Cardiac atrium fibroblast (primary cell): Measurements from ENCODE around the gene DPM1. TPM values are rescaled to one million over a fixed set of nuclear protein-coding genes. Genes with fewer than 3 reads are reported as not detected.

ENCODE experiments used
- total RNA-seq: library from RNA; depleted of rRNA; stranded (reverse); fragments of >200 nt; gene quantifications from 2 replicates; pipeline ENCODE4 v1.2.3, GENCODE V29; 2015

Gene DPM1
- total RNA-seq, result 50.5 and 66.8 TPM in 2 replicates

DNA sequence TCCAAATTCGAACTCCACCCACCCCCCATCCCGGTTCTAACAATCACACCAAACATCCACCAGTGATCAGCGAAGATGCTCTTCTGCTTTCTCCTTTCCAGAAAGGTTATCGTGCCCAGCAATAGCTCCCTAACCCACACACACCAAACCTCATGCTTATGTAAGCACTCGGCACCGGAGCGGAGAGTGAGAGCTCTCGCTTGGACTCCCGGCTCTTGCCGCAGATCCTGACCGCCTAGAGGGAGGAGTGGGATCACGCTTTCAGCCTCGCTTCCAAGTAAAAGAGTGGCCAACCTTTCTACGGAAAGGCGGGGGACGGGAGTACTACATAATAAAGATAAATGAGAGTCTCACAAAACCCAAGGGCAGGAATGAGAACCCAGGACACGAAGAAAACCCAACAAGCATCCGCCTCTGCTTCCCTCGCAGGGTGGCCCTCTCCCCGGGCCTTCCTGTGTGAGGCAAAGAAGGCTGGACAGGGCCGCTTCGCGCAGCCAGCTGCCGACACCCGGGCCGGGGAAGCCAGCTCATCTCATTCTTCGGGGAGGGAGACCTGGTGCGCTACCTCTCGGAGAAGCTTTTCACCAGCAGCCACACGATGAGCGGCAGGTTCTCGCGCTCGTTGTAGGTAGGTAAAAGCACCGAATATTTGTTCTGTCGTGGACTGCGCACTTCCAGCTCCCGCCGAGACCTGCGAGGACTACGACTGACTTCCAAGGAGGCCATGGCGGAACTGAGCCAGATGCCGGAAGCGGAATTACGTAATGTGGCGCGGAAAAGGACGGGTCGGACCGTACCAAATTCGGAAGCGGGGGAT, at the start of gene DPM1:
TSS of gene DPM1 (minus strand) at position 735 of the 817 bp plus-strand sequence. CDS start at position 726, 9 bp downstream.

DNA sequence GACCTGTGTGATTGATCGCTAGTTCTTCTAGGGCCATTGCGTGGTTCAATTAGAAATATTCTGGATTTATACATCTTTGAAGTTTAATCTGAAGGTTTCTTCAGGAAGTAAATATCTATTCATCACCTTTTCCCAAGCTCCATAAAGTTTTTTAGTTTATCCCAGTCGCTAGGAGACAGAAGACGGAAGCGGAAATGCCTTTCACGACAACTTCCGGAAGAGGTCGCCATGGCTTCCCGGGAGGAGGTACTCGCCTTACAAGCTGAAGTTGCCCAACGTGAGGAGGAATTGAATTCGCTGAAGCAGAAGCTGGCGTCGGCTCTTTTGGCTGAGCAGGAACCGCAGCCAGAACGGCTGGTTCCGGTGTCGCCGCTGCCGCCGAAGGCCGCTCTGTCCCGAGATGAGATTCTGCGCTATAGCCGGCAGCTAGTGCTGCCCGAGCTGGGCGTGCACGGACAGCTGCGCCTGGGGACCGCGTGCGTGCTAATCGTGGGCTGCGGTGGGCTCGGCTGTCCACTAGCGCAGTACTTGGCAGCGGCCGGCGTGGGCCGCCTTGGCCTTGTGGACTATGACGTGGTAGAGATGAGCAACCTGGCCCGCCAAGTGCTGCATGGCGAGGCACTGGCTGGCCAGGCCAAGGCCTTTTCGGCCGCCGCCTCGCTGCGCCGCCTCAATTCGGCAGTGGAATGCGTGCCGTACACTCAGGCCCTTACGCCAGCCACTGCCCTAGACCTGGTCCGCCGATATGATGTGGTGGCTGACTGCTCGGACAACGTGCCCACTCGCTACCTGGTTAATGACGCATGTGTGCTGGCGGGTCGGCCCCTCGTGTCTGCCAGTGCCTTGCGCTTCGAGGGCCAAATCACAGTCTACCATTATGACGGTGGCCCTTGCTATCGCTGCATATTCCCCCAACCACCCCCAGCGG, 547 bp upstream of the DPM1 start, which contains the start of gene MOCS3:
TSS of gene MOCS3 (plus strand) at position 204 of the 928 bp plus-strand sequence. CDS start at position 229, 25 bp downstream.

DNA sequence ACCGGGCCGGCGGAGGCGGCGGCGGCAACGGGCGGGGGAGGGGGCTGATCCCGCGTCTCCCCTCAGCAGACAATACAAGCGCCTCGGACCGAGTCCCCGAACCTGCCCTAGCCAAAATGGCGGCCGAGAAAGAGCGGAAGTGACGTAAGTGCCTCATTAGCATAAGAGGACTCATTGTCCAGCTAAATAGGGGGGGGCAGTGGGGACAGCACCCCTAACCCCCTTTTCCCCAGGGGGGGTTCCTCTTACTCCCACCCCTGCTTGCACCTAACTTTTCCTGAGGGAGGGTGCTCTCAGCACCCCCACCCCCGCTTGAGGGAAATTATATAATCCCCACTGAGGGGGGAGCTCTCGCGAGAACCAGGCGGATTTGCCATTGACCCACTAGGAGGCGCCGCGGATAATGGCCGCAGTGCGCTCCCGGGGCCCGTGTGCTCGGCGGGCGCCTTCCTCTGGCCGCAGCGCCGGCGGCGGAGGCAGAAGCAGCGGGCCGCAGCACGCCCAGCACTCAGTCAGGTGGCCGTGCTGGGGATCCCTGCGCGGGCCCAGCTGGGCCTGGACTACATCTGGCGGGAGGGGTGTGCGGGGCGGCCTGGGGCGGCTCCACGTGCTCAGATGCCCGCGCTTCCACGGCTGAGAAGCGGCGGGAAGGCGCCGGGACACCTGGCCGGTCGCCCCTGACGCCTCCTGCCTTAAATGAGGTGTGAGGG, 26.9 kb downstream of the DPM1 start, which contains the start of gene ADNP:
TSS of gene ADNP (minus strand) at position 132 of the 710 bp plus-strand sequence. CDS start 27,441 bp downstream, outside the sequence.

Other genes with a start within 250 kb of the DPM1 start
- gene PARD6B, start 227.0 kb downstream of the DPM1 start, total RNA-seq, result 0.18 and 0.32 TPM in 2 replicates
- 5.8 and 12.5 TPM in 2 replicates for gene BCAS4, start 163.5 kb downstream of the DPM1 start, total RNA-seq
- gene ADNP, start 27.1 kb downstream of the DPM1 start, total RNA-seq, result 16.2 and 19.3 TPM in 2 replicates
- gene MOCS3, start 286 bp upstream of the DPM1 start, total RNA-seq, result 4.5 and 7.6 TPM in 2 replicates
- gene KCNG1, start 64.6 kb upstream of the DPM1 start, total RNA-seq, result 5.2 and 9.1 TPM in 2 replicates